ENCODE measurements around the gene PCK1.

Gene PCK1

DNA sequence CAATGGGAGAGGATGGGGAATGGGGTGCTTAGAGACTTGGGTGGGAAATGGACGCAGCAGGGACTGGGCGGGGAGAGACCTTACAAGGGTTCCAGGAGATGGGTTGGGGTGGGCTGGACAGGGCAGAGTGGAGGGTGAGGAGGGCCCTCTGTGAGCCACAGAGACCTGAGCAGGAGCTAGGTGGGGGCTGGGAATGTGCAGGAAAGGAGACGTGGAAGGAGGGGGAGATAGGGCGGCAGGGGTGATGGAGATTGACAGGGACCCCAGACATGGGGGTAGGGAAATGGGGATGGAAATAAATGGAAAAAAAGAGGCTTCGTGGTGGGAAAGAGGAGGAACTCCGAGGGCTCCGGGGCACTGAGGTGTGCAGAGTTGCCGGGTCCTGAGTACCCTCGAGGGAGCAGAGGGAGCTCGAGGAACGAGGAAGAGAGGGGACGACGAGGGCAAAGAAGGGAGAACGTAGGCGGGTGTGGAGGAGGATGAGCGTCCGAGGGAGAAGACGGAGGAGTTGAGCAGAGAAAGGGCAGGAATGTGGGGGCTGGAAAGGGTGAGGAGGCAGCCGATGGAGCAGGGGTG lies 33.9 kb upstream of the PCK1 start:
- TF ChIP-seq, protein P1, sequence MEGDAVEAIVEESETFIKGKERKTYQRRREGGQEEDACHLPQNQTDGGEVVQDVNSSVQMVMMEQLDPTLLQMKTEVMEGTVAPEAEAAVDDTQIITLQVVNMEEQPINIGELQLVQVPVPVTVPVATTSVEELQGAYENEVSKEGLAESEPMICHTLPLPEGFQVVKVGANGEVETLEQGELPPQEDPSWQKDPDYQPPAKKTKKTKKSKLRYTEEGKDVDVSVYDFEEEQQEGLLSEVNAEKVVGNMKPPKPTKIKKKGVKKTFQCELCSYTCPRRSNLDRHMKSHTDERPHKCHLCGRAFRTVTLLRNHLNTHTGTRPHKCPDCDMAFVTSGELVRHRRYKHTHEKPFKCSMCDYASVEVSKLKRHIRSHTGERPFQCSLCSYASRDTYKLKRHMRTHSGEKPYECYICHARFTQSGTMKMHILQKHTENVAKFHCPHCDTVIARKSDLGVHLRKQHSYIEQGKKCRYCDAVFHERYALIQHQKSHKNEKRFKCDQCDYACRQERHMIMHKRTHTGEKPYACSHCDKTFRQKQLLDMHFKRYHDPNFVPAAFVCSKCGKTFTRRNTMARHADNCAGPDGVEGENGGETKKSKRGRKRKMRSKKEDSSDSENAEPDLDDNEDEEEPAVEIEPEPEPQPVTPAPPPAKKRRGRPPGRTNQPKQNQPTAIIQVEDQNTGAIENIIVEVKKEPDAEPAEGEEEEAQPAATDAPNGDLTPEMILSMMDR (IDR thresholded peaks at IDR 0.05; ENCODE audit: insufficient read depth, low read length, missing control alignments): no peak
- DNase-seq (ENCODE audit: low read depth, low spot score): no peak
- CTCF ChIA-PET: interaction anchor here (0.8 kb wide), 1 partner anchor 145 kb away, joined by 3 read pairs; no protein-coding TSS in a partner anchor
- POLR2A ChIA-PET: no interaction called here
- H3K4me3 ChIP-seq (ENCODE audit: low read depth, low read length): no peak overlapping the region

DNA sequence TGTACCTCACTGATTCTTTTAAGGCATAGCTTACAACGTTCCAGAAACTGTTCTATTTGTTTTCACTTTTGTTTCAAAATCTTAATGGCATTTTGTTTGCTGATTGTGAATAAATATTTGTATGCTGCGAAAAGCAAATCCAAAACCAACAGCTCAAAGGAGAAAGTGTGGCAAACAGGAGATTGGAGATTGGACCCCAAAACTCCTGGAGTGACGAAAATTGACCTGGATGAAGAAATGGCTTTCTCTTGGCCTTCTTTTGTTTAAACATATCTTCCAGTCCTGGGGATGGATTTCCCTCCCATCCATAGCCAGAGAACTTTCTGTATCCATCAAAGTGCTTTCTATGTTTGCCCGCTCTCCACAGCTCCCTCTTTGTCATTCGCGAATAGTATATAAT lies 33.2 kb upstream of the PCK1 start:
- TF ChIP-seq, protein P1 (IDR thresholded peaks at IDR 0.05; ENCODE audit: insufficient read depth, low read length, missing control alignments): no peak
- ChIA-PET CTCF (interaction anchor here (0.8 kb wide), 1 partner anchor 146 kb away, joined by 3 read pairs; no protein-coding TSS in a partner anchor), POLR2A (no interaction called here)
- no peak overlapping the region for H3K4me3 ChIP-seq (ENCODE audit: low read depth, low read length)
- no peak for DNase-seq (ENCODE audit: low read depth, low spot score)

- DNase-seq (ENCODE audit: low read depth, low spot score): no peak
- TF ChIP-seq, protein P1 (IDR thresholded peaks at IDR 0.05; ENCODE audit: insufficient read depth, low read length, missing control alignments): no peak
- ChIA-PET POLR2A (no interaction called here), CTCF (interaction anchor here (0.8 kb wide), 1 partner anchor 146 kb away, joined by 3 read pairs; no protein-coding TSS in a partner anchor)
- no peak overlapping the region for H3K4me3 ChIP-seq (ENCODE audit: low read depth, low read length)
These were observed 32.8 kb upstream of the PCK1 start for GRCh38 chr20:57528148-57528547.

GRCh38 chr20:57529160-57529585 lies 31.7 kb upstream of the PCK1 start:
- CTCF ChIA-PET: no interaction called here
- TF ChIP-seq, protein P1 (IDR thresholded peaks at IDR 0.05; ENCODE audit: insufficient read depth, low read length, missing control alignments): no peak
- POLR2A ChIA-PET: no interaction called here
- H3K4me3 ChIP-seq (ENCODE audit: low read depth, low read length): no peak overlapping the region
- no peak for DNase-seq (ENCODE audit: low read depth, low spot score)

DNA sequence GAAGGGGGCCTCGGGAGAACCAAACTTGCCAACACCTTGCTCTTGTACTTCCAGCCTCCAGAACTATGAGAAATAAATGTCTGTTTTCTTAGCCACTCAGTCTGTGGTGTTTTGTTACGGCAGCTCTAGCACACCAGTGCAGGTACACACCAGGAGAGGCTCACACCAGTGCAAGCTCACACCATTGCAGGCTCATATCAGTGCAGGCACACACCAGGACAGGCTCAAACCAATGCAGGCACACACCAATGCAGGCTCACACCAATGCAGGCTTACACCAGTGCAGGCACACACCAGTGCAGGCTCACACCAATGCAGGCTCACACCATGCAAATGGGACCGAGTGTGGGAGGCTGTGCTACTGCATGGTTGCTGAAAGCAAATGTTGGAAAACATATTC lies 31.1 kb upstream of the PCK1 start:
- DNase-seq (ENCODE audit: low read depth, low spot score): no peak
- TF ChIP-seq, protein P1 (IDR thresholded peaks at IDR 0.05; ENCODE audit: insufficient read depth, low read length, missing control alignments): no peak
- H3K4me3 ChIP-seq (ENCODE audit: low read depth, low read length): no peak overlapping the region
- ChIA-PET CTCF (no interaction called here), POLR2A (no interaction called here)

GRCh38 chr20:57530327-57530981 lies 30.5 kb upstream of the PCK1 start:
- no peak for DNase-seq (ENCODE audit: low read depth, low spot score)
- no peak overlapping the region for H3K4me3 ChIP-seq (ENCODE audit: low read depth, low read length)
- ChIA-PET POLR2A (no interaction called here), CTCF (no interaction called here)
- TF ChIP-seq, protein P1 (IDR thresholded peaks at IDR 0.05; ENCODE audit: insufficient read depth, low read length, missing control alignments): no peak

All from AG04449 (cell line).